Measurements from ENCODE around the gene FRMD6.
"Not testable (repeated sequence)": the region's sequence is repeated elsewhere in the genome, so short reads cannot be mapped to it uniquely, and the experiment has no call there.

The FRMD6 gene

GRCh38 chr14:51727526-51727925, 75.8 kb downstream of the FRMD6 start:
- DNase-seq = no peak

DNA sequence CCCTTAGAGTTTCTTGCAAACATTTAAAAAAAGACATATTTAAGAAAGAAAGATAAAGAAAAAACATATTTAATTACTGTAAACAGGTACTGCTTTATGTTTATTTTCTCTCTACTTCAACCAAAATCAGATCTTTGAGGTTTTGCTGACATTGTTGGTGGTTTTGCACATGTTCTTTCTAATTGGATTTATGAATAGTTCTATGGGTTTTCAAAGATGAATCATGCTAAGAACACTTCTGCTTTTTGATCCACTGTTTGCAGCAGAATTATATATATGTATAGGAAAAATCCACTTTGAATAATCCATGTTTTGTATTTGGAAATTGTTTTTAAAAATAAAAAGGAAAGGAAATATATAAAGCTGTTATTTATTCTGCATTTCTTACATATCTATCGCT, 78.4 kb downstream of the FRMD6 start:
- no peak for DNase-seq

- DNase-seq = no peak
Observed at GRCh38 chr14:51730684-51731083, 79.0 kb downstream of the FRMD6 start.

- DNase-seq = no peak
Observed at GRCh38 chr14:51732494-51733112, 80.9 kb downstream of the FRMD6 start.

DNA sequence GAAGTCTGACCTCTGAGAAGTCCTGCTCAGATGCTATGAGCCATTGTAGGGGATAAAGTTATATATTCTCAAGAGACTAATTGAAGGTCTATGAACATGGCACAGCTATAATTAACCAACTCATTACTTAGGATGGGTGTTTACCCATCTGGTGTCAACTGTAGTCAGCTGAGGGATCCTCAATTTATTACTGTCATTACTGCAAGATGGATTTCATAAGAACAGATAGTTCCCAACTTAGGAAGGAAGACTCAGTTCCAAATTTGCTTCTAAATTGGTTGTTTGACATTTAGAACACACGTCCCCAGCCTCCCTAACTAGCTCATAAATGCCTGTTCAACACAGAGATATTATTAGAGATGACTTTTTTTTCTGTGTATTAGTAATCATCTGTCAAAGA, 81.4 kb downstream of the FRMD6 start:
- DNase-seq = no peak

- no peak for DNase-seq
Observed at GRCh38 chr14:51735851-51736250, 84.1 kb downstream of the FRMD6 start.

- DNase-seq = no peak
Observed at GRCh38 chr14:51738754-51739153, 87.0 kb downstream of the FRMD6 start.

GRCh38 chr14:51743588-51744000, 91.9 kb downstream of the FRMD6 start:
- DNase-seq = no peak

- DNase-seq = no peak
Observed at GRCh38 chr14:51744372-51745130, 92.8 kb downstream of the FRMD6 start.

DNA sequence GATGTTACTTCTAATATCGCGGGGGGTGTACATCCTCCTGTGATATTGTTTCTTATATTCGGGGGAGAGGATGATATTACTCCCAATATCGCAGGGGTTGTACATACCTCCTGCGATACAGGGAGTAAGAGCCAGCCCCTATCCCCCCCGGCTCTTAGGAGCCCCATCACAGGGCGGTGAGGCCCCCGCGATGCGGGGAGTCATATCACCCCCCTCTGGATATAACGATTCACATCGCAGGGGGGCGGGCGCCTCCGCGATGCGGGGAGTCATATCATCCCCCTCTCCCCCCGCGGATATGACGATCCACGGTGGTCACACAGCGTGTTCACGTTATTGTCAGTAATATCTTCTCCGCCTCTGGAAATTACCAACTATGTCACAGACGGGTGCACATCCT, 95.1 kb downstream of the FRMD6 start:
- DNase-seq = not testable (repeated sequence)

DNA sequence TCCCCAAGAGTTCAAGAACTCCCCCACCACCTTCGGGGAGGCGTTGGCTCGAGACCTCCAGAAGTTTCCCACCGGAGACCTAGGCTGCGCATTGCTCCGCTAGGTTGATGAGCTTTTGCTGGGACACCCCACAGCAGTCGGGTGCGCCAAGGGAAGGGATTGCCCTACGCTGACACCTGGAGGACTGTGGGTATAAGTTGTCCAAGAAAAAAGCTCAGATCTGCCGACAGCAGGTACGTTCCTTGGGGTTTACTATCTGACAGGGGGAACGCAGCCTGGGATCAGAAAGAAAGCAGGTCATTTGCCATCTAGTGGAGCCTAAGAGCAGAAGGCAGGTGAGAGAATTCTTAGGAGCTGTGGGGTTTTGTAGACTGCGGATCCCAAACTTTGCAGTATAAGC, 98.8 kb downstream of the FRMD6 start:
- DNase-seq = no peak

- DNase-seq = peak; percentile 46
Observed at GRCh38 chr14:51751611-51752345, 100.1 kb downstream of the FRMD6 start.

- peak; percentile 37 for DNase-seq
Observed at GRCh38 chr14:51757756-51758155, 106.0 kb downstream of the FRMD6 start.

- no peak for DNase-seq
Observed at GRCh38 chr14:51759950-51760349, 108.2 kb downstream of the FRMD6 start.

- not testable (repeated sequence) for DNase-seq
Observed at GRCh38 chr14:51765726-51766125, 114.0 kb downstream of the FRMD6 start.

DNA sequence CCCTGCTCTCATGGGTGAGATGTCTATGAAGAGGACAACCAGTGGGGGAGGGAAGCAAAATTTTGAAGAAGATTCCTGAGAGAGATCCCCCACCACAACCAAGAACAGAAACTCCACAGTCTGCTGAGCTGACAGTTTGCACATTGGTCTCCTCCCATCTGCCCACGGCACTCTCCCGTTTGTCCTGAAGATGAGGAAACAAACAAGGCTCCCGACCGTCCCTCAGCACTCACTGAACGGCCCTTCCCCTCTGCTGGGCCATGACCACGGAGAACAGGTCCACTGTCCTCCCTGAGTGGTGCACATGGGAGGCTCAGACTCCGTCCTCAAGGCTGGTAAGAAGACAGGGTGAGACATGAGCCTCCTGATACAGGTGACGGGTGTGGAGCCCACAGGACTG, 114.9 kb downstream of the FRMD6 start:
- DNase-seq = not testable (repeated sequence)

- DNase-seq = not testable (repeated sequence)
Observed at GRCh38 chr14:51769261-51769660, 117.6 kb downstream of the FRMD6 start.

GRCh38 chr14:51774209-51774608, 122.5 kb downstream of the FRMD6 start:
- peak; percentile 20 for DNase-seq

GRCh38 chr14:51776102-51776894, 124.6 kb downstream of the FRMD6 start:
- DNase-seq = peak; percentile 55

- peak; percentile 83 for DNase-seq
Observed at GRCh38 chr14:51780006-51780692, 128.4 kb downstream of the FRMD6 start.

Measured in stimulated activated CD4-positive, alpha-beta T cell treated with anti-CD3 and anti-CD28 coated beads, Interleukin-15, amount 100 ng/mL, for 24 hours (primary cell).